OCI-LY7 (cell line): Measurements from ENCODE around the gene ZBTB20. TPM values are rescaled to one million over a fixed set of nuclear protein-coding genes. Genes with fewer than 3 reads are reported as not detected.

Experiments used
- BruUV-seq: library from RNA; stranded (reverse); fragments of 400-500 nt; replicated peaks from 2 replicates; lab custom pipeline; 2021; lab: Mats Ljungman, UMichigan
- CTCF ChIA-PET: fragments of 300-600 bp; sonication (Branson Sonifier 250); formaldehyde crosslinking; loops from one replicate; lab custom pipeline; 2022; ENCODE audit warnings: antibody characterized with exemption; ENCODE audit not compliant: unreplicated experiment; lab: Charles Lee
- POLR2A ChIA-PET: fragments of 300-600 bp; sonication (Branson Sonifier 250); formaldehyde crosslinking; loops from one replicate; lab custom pipeline; 2022; ENCODE audit warnings: antibody characterized with exemption; lab: Charles Lee
- DNase-seq: peaks from one replicate; pipeline ENCODE4 v3.0.0-alpha.2; 2015; ENCODE audit warnings: low spot score
- H2AFZ ChIP-seq: fragments of 200-600 bp; sonication (generic), shearing (Covaris generic); 2 replicates; pipeline ENCODE4 v1.6.1; 2014; ENCODE audit warnings: mild to moderate bottlenecking, antibody characterized with exemption, low read length, moderate library complexity
- H3K27ac ChIP-seq: fragments of 200-600 bp; sonication (generic); 2 replicates; pipeline ENCODE4 v1.5.1; 2014; ENCODE audit warnings: mixed run types, low read depth, mild to moderate bottlenecking, moderate library complexity, low read length, inconsistent platforms; ENCODE audit not compliant: poor library complexity, severe bottlenecking
- H3K36me3 ChIP-seq: fragments of 200-600 bp; sonication (generic); 2 replicates; pipeline ENCODE4 v1.6.1; 2014; ENCODE audit warnings: mild to moderate bottlenecking, antibody characterized with exemption, low read length, moderate library complexity, mixed read lengths; ENCODE audit not compliant: insufficient read depth
- H3K4me1 ChIP-seq: fragments of 200-600 bp; sonication (generic); 2 replicates; pipeline ENCODE4 v1.5.1; 2014; ENCODE audit warnings: mild to moderate bottlenecking, low read length; ENCODE audit not compliant: insufficient read depth, poor library complexity, severe bottlenecking
- H3K4me2 ChIP-seq: fragments of 200-600 bp; sonication (generic); 2 replicates; pipeline ENCODE4 v1.6.1; 2014; ENCODE audit warnings: mild to moderate bottlenecking, low read length
- H3K4me3 ChIP-seq: fragments of 200-600 bp; sonication (generic); 2 replicates; pipeline ENCODE4 v1.5.1; 2014; ENCODE audit warnings: mild to moderate bottlenecking, low read depth, low read length; ENCODE audit not compliant: poor library complexity, severe bottlenecking
- H3K79me2 ChIP-seq: fragments of 200-600 bp; sonication (generic); 2 replicates; pipeline ENCODE4 v1.6.1; 2016; ENCODE audit warnings: low read depth, mild to moderate bottlenecking, low read length, moderate library complexity, mixed read lengths; ENCODE audit not compliant: insufficient read depth
- H3K9me2 ChIP-seq: fragments of 200-600 bp; sonication (generic); 2 replicates; pipeline ENCODE4 v1.6.1; 2016; ENCODE audit warnings: mild to moderate bottlenecking, low read length, mixed read lengths; ENCODE audit not compliant: insufficient read depth
- H3K9me3 ChIP-seq: fragments of 200-600 bp; sonication (generic); 2 replicates; pipeline ENCODE4 v1.6.1; 2014; ENCODE audit warnings: mild to moderate bottlenecking, mixed run types, low read length, mixed read lengths
- H4K20me1 ChIP-seq: fragments of 200-600 bp; sonication (generic); 2 replicates; pipeline ENCODE4 v1.6.1; 2014; ENCODE audit warnings: mild to moderate bottlenecking, antibody characterized with exemption, low read length, moderate library complexity, mixed read lengths; ENCODE audit not compliant: insufficient read depth
- EZH2phosphoT487 ChIP-seq: fragments of 200-600 bp; sonication (generic); IDR thresholded peaks from 2 replicates; pipeline ENCODE4 v1.6.1; 2018; ENCODE audit warnings: low read depth, borderline replicate concordance, mild to moderate bottlenecking, mixed run types, antibody characterized with exemption, low read length, moderate library complexity, mixed read lengths
- intact Hi-C: fragments of 100-400 bp; cut with micrococcal nuclease; formaldehyde crosslinking; loops from one replicate; pipeline ENCODE4 v1.10.0; 2022; ENCODE audit not compliant: unreplicated experiment
- total RNA-seq, 2 experiments: library from RNA; depleted of rRNA in 1 of 2; stranded (reverse); fragments of >200 nt in 1 of 2; shearing (Covaris generic) in 1 of 2; gene quantifications; 2 replicates each; pipeline ENCODE4 v1.2.3, GENCODE V29; 2014 to 2022
- TF ChIP-seq, protein P1 (sequence below): fragments of 200-600 bp; sonication (generic); conservative IDR thresholded peaks from 2 replicates; pipeline ENCODE4 v1.5.1; 2014; ENCODE audit warnings: mild to moderate bottlenecking, antibody characterized with exemption, low read length, moderate library complexity, mixed read lengths

Gene ZBTB20
- total RNA-seq, 2 experiments from 2014 or later: 5.5 to 11.8 TPM

DNA sequence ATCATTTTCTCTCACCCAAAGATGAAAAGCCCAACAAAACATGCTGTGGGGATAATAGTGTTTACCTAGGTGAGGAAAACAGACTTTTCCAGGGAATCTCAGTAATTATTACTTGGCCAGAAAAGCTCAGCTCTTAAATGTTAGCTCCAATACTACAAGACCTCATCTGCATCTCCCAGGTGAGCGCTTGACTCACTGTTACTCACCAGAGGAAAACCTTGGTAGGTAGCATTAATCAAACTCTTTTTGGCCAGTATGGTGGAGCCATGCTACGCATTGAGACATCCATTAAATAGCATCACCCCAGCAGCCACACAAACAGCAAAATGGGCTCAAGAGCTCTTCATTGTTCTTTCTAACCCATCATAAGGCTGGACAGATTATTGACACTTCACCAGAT is 754.3 kb downstream of the ZBTB20 start:
- Histone ChIP-seq H3K4me2 (no peak overlapping the region), H3K9me3 (no peaks in the 10 kb centered on the region)
- POLR2A ChIA-PET: interaction anchor here (0.5 to 3.1 kb wide), 6 partner anchors 12 to 1305 kb away, joined by 3 to 11 read pairs (median 3); no protein-coding TSS in a partner anchor

DNA sequence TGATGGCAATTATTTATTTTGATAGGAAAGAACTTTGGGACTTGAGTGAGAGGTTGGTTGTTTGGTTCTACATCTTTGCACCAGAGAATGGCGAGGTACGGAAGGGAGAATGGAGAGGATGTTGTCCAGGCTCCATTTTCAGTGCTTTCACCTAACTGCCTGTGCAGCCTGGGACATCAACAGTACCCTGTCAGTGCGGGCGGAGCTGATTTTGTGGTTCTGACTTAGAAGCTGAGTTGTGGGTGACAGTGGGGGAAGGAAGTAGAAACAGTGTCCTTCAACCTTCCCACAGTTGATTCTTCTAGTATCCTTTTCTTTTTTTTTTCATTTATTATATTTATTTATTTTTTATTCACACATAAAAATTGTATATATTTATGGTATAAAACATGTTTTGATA is 757.9 kb downstream of the ZBTB20 start:
- Histone ChIP-seq H4K20me1 (no peaks in the 10 kb centered on the region), H3K4me3 (no peak overlapping the region), H2AFZ (no peak overlapping the region), H3K4me1 (peaks cover 2% of the 10 kb centered on the region), H3K27ac (no peak overlapping the region), H3K36me3 (no peaks in the 10 kb centered on the region), H3K9me3 (no peaks in the 10 kb centered on the region), H3K4me2 (no peak overlapping the region), H3K79me2 (no peaks in the 10 kb centered on the region), H3K9me2 (no peaks in the 10 kb centered on the region)
- intact Hi-C loops: loop anchor here (10.0 kb wide), 1 partner anchor 136 kb away; no protein-coding TSS in a partner anchor
- DNase-seq: no peak
- TF ChIP-seq, protein P1, sequence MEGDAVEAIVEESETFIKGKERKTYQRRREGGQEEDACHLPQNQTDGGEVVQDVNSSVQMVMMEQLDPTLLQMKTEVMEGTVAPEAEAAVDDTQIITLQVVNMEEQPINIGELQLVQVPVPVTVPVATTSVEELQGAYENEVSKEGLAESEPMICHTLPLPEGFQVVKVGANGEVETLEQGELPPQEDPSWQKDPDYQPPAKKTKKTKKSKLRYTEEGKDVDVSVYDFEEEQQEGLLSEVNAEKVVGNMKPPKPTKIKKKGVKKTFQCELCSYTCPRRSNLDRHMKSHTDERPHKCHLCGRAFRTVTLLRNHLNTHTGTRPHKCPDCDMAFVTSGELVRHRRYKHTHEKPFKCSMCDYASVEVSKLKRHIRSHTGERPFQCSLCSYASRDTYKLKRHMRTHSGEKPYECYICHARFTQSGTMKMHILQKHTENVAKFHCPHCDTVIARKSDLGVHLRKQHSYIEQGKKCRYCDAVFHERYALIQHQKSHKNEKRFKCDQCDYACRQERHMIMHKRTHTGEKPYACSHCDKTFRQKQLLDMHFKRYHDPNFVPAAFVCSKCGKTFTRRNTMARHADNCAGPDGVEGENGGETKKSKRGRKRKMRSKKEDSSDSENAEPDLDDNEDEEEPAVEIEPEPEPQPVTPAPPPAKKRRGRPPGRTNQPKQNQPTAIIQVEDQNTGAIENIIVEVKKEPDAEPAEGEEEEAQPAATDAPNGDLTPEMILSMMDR: no peak
- no peak for TF ChIP-seq EZH2phosphoT487
- no TSS peak for BruUV-seq
- ChIA-PET CTCF (no interaction called here), POLR2A (interaction anchor here (0.6 kb wide), 1 partner anchor 300 kb away, joined by 3 read pairs; no protein-coding TSS in a partner anchor)

More for the DNA sequence above, 754.3 kb downstream of the ZBTB20 start:
- Histone ChIP-seq H3K27ac (no peak overlapping the region), H3K4me3 (no peak overlapping the region), H3K4me1 (no peaks in the 10 kb centered on the region), H3K9me2 (no peaks in the 10 kb centered on the region), H3K36me3 (no peaks in the 10 kb centered on the region), H3K79me2 (no peaks in the 10 kb centered on the region), H2AFZ (no peak overlapping the region), H4K20me1 (no peaks in the 10 kb centered on the region)
- TF ChIP-seq, protein P1: no peak
- no peak for TF ChIP-seq EZH2phosphoT487
- CTCF ChIA-PET: interaction anchor here (1.1 kb wide), 1 partner anchor 8 kb away, joined by 3 read pairs; no protein-coding TSS in a partner anchor
- no peak for DNase-seq
- intact Hi-C loops: no loop called here
- BruUV-seq: no TSS peak

DNA sequence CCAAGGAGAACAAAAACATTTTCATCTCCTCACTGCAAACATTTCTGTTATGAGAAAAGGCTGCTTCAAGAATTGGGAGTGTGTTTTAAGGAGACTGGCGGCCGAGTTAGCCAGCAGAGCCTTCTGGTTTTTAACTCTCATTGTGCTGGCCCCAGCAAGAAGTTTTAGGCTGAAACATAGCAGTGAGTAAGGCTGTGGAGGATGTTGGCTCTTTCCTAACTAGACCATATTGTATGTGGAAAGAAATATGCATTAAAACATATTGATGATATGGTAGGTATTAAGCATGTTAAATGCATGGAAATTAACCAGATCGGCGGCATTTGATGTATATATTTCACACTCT is 762.6 kb downstream of the ZBTB20 start:
- Histone ChIP-seq H3K9me2 (no peaks in the 10 kb centered on the region), H3K79me2 (no peaks in the 10 kb centered on the region), H4K20me1 (no peaks in the 10 kb centered on the region), H3K27ac (no peak overlapping the region), H3K4me2 (peak overlapping the region; percentile 54; the same call in 1 of the 2 replicates), H3K4me1 (peaks cover 5% of the 10 kb centered on the region), H3K4me3 (no peak overlapping the region), H2AFZ (peak overlapping the region; percentile 86; the same call in 1 of the 2 replicates), H3K9me3 (no peaks in the 10 kb centered on the region), H3K36me3 (no peaks in the 10 kb centered on the region)
- DNase-seq: no peak
- intact Hi-C loops: loop anchor here (1.0 to 10.0 kb wide), 2 partner anchors 63 to 140 kb away; no protein-coding TSS in a partner anchor
- ChIA-PET CTCF (interaction anchor here (0.8 to 1.3 kb wide), 2 partner anchors 8 to 21 kb away, joined by 3 read pairs; no protein-coding TSS in a partner anchor), POLR2A (interaction anchor here (0.5 to 1.4 kb wide), 10 partner anchors 31 to 1799 kb away, joined by 3 to 6 read pairs (median 3); no protein-coding TSS in a partner anchor)
- TF ChIP-seq, protein P1: no peak
- no TSS peak for BruUV-seq
